Skin epidermis (tissue), 12 donors: ENCODE data around the gene MRS2.
"Not testable (repeated sequence)": the region's sequence is repeated elsewhere in the genome, so short reads cannot be mapped to it uniquely, and the experiment has no call there.

Experiments
- H3K27ac ChIP-seq, 21 experiments: fragments of 200-600 bp; sonication (generic) in 11 of 21; one replicate each; pipeline ENCODE4 v1.5.0; 2020; ENCODE audit warnings: mild to moderate bottlenecking in 3 of 21, inconsistent platforms in 2 of 21, moderate library complexity in 2 of 21
- H3K4me3 ChIP-seq, 7 experiments: fragments of 200-600 bp; sonication (generic) in 2 of 7; one replicate each; pipeline ENCODE4 v1.5.0; 2020; ENCODE audit warnings: inconsistent platforms in 2 of 7, mild to moderate bottlenecking in 2 of 7, moderate library complexity in 1 of 7

MRS2 gene

GRCh38 chr6:24385536-24386269 is 17.0 kb upstream of the MRS2 start:
- no peak overlapping the region for H3K4me3 ChIP-seq
- H3K27ac ChIP-seq: no peak overlapping the region

GRCh38 chr6:24387818-24388217 is 14.9 kb upstream of the MRS2 start:
- Histone ChIP-seq H3K27ac (no peak overlapping the region), H3K4me3 (no peak overlapping the region)

- Histone ChIP-seq H3K4me3 (no peak overlapping the region), H3K27ac (no peak overlapping the region)
These were observed 11.5 kb upstream of the MRS2 start for GRCh38 chr6:24391208-24391607.

GRCh38 chr6:24391756-24392405 is 10.9 kb upstream of the MRS2 start:
- Histone ChIP-seq H3K27ac (no peak overlapping the region), H3K4me3 (no peak overlapping the region)

GRCh38 chr6:24394061-24394779 is 8.5 kb upstream of the MRS2 start:
- no peak overlapping the region for H3K27ac ChIP-seq
- no peak overlapping the region for H3K4me3 ChIP-seq

- no peak overlapping the region for H3K4me3 ChIP-seq
- no peak overlapping the region for H3K27ac ChIP-seq
These were observed 7.8 kb upstream of the MRS2 start for GRCh38 chr6:24394780-24395437.

- Histone ChIP-seq H3K27ac (no peak overlapping the region), H3K4me3 (no peak overlapping the region)
These were observed 5.9 kb upstream of the MRS2 start for GRCh38 chr6:24396824-24397223.

- Histone ChIP-seq H3K27ac (no peak overlapping the region), H3K4me3 (no peak overlapping the region)
These were observed 5.1 kb upstream of the MRS2 start for GRCh38 chr6:24397631-24398030.

GRCh38 chr6:24400045-24401039 is 2.4 kb upstream of the MRS2 start:
- H3K4me3 ChIP-seq, H3K27ac ChIP-seq: not testable (repeated sequence)

GRCh38 chr6:24401458-24401857 is 1.3 kb upstream of the MRS2 start:
- Histone ChIP-seq H3K27ac (no peak overlapping the region), H3K4me3 (no peak overlapping the region)

GRCh38 chr6:24403501-24403824 is 727 bp downstream of the MRS2 start:
- H3K4me3 ChIP-seq: peak overlapping the region; percentile 58 to 99 (median 79)
- H3K27ac ChIP-seq: peak overlapping the region in 19 of 21 experiments; percentile 48 to 90 (median 82)

GRCh38 chr6:24405262-24405661 is 2.5 kb downstream of the MRS2 start:
- Histone ChIP-seq H3K4me3 (no peak overlapping the region), H3K27ac (no peak overlapping the region)

GRCh38 chr6:24408719-24409410 is 6.1 kb downstream of the MRS2 start:
- Histone ChIP-seq H3K27ac (no peak overlapping the region), H3K4me3 (no peak overlapping the region)

- no peak overlapping the region for H3K27ac ChIP-seq
These were observed 7.9 kb downstream of the MRS2 start for GRCh38 chr6:24410622-24411021.

GRCh38 chr6:24412294-24412693 is 9.6 kb downstream of the MRS2 start:
- no peak overlapping the region for H3K4me3 ChIP-seq
- no peak overlapping the region for H3K27ac ChIP-seq

More at GRCh38 chr6:24410622-24411021, 7.9 kb downstream of the MRS2 start:
- H3K4me3 ChIP-seq: no peak overlapping the region

- not testable (repeated sequence) for H3K4me3 ChIP-seq, H3K27ac ChIP-seq
These were observed 11.8 kb downstream of the MRS2 start for GRCh38 chr6:24414531-24414930.

- no peak overlapping the region for H3K27ac ChIP-seq
- H3K4me3 ChIP-seq: no peak overlapping the region
These were observed 13.0 kb downstream of the MRS2 start for GRCh38 chr6:24415753-24416152.

GRCh38 chr6:24419526-24419925 is 16.8 kb downstream of the MRS2 start:
- H3K27ac ChIP-seq: no peak overlapping the region

GRCh38 chr6:24425091-24425490 is 22.4 kb downstream of the MRS2 start:
- no peak overlapping the region for H3K4me3 ChIP-seq
- no peak overlapping the region for H3K27ac ChIP-seq

More at GRCh38 chr6:24419526-24419925, 16.8 kb downstream of the MRS2 start:
- no peak overlapping the region for H3K4me3 ChIP-seq
